Psoas muscle (tissue), 8 donors: Measurements from ENCODE around the gene FDXACB1. TPM values are rescaled to one million over a fixed set of nuclear protein-coding genes. Genes with fewer than 3 reads are reported as not detected.

Experiments
- ATAC-seq, 4 donors: fragments of 200-7000 bp; cut with Tn5 transposase; one replicate each; pipeline ENCODE4 v1.9.1; 2020; ENCODE audit warnings: moderate library complexity in 3 of 4, mild to moderate bottlenecking in 2 of 4
- DNase-seq, 2 donors: peaks; one replicate each; pipeline ENCODE4 v3.0.0-alpha.2; 2020
- H3K27ac ChIP-seq: fragments of 200-600 bp; one replicate; pipeline ENCODE4 v1.8.0; 2022
- H3K27me3 ChIP-seq, 3 donors: fragments of 200-600 bp in 1 of 3; one replicate each; pipeline versions ENCODE4 v1.6.1 to v1.8.0; 2013 to 2022; ENCODE audit warnings: low read length in 2 of 3, mild to moderate bottlenecking in 2 of 3, moderate library complexity in 1 of 3; ENCODE audit not compliant: insufficient read depth in 3 of 3
- H3K36me3 ChIP-seq, 2 donors: fragments of 200-600 bp in 1 of 2; one replicate each; pipeline versions ENCODE4 v1.6.1 to v1.8.0; 2013 to 2022; ENCODE audit warnings: low read depth in 1 of 2, mild to moderate bottlenecking in 1 of 2, moderate library complexity in 1 of 2; ENCODE audit not compliant: insufficient read depth in 1 of 2
- H3K4me1 ChIP-seq: fragments of 200-600 bp; one replicate; pipeline ENCODE4 v1.8.0; 2022
- H3K4me3 ChIP-seq: fragments of 200-600 bp; one replicate; pipeline ENCODE4 v1.8.0; 2022; ENCODE audit warnings: mild to moderate bottlenecking
- H3K9me3 ChIP-seq: fragments of 200-600 bp; one replicate; pipeline ENCODE4 v1.8.0; 2022
- WGBS, 3 donors: extraction: QIAGEN DNeasy Blood & Tissue Kit; methylation state at CpG; one replicate each; pipeline versions ENCODE4 v1.1.6 to v1.1.7; 2013; 5-methylcytosine and 5-hydroxymethylcytosine counted together
- intact Hi-C, 2 donors: fragments of 100-400 bp; cut with DNase I; formaldehyde crosslinking; loops; one replicate each; pipeline versions ENCODE4 v1.11.0 to v1.14.2; 2022
- polyA plus RNA-seq, 3 donors: library from polyadenylated mRNA; stranded (reverse); fragments of 200-250 nt; gene quantifications; one replicate each; pipeline ENCODE4 v1.2.3, GENCODE V29; 2013
- total RNA-seq, 4 donors: library from RNA; stranded (reverse); fragmentation: NEBNext Ultra II Directional in 2 of 4; extraction: Animal tissue kit (Norgen Biotek cat#: 25700) in 2 of 4; gene quantifications; one replicate each; pipeline versions ENCODE4 v1.2.1 to v1.2.4, GENCODE V29; 2021 to 2023
- TF ChIP-seq, protein P1 (sequence below): fragments of 200-600 bp; IDR thresholded peaks from one replicate; pipeline ENCODE4 v1.8.0; 2022; ENCODE audit warnings: antibody characterized with exemption
- donor health status: healthy with polysubstance abuse.
- donor health status: DM: no; HTN: no; CAD: no; lungs with moderate emphysema.
- donor health status: Bipolar disorder and iron deficiency.
- donor health status: healthy.
- donor health status: DM: yes; HTN: yes; CAD: no.
- donor health status: DM: no; HTN: no; CAD: no.
- donor health status: DM: no; HTN: no; CAD: no.
- donor health status: DM: yes; HTN: yes; CAD: no.

FDXACB1 gene
- total and polyA plus RNA-seq, 7 donors: 0.45 to 1.1 (median 0.77) TPM

DNA sequence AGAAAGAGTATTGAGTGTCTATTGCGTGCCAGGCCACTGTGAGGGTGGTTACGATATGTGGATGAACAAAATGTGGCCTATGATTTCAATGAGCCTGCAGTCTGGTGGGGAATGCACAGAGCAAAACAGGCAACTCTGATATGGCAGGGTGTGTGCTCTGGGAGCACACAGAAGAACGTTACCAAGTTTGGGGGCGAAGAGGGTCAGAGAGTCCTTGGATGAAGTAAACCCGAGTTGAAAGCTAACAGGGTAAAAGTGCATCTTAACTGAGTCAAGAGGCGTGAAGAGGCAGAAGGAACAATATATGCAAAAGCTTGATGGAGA lies 634 bp upstream of the FDXACB1 start:
- intact Hi-C loops: loop anchor here (5.0 kb wide), 4 partner anchors 33 to 103 kb away; partner anchors contain the start of genes CRYAB (in 2 of the 2) and HSPB2 (in 2 of the 2)
- Histone ChIP-seq H3K9me3 (no peaks in the 10 kb centered on the region), H3K36me3 (peaks cover 0 to 7% of the 10 kb centered on the region in 2 donors), H3K27ac (peak overlapping the region; percentile 94), H3K27me3 (no peaks in the 10 kb centered on the region), H3K4me1 (peaks cover 4% of the 10 kb centered on the region), H3K4me3 (peak overlapping the region; percentile 70)
- ATAC-seq (peak in 2 of 4 donors; percentile 0 to 19), DNase-seq (no peak)
- TF ChIP-seq, protein P1, sequence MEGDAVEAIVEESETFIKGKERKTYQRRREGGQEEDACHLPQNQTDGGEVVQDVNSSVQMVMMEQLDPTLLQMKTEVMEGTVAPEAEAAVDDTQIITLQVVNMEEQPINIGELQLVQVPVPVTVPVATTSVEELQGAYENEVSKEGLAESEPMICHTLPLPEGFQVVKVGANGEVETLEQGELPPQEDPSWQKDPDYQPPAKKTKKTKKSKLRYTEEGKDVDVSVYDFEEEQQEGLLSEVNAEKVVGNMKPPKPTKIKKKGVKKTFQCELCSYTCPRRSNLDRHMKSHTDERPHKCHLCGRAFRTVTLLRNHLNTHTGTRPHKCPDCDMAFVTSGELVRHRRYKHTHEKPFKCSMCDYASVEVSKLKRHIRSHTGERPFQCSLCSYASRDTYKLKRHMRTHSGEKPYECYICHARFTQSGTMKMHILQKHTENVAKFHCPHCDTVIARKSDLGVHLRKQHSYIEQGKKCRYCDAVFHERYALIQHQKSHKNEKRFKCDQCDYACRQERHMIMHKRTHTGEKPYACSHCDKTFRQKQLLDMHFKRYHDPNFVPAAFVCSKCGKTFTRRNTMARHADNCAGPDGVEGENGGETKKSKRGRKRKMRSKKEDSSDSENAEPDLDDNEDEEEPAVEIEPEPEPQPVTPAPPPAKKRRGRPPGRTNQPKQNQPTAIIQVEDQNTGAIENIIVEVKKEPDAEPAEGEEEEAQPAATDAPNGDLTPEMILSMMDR: no peak
- 39 to 43% (median 41%) methylated on average over 6 of the region's 6 CpGs for WGBS, 3 donors

DNA sequence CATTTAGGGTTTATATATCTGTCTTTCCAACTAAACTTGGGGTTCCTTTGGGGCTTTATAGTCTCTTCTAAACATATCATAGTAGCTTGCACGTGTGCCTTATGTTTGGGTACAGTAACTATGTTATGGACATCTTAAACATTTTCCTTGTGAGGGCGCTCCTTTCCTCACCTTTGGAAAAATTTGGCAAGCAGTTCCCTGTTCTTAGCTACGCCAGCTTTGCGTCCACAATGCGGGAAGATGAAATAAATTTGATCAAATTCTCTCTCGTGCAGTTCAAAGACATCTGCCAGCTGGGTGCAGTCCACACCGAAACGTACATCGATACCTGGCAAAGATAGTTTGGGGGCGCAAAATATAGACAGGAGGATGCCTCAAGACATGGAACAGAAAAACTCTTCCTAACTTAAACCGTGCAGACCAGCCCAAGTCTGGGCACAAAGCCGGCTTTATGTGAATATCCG lies 548 bp downstream of the FDXACB1 start:
- Histone ChIP-seq H3K4me3 (peak overlapping the region; percentile 70), H3K27me3 (no peaks in the 10 kb centered on the region), H3K27ac (peak overlapping the region; percentile 94), H3K36me3 (peaks cover 0 to 7% of the 10 kb centered on the region in 2 donors), H3K9me3 (no peaks in the 10 kb centered on the region), H3K4me1 (peaks cover 4% of the 10 kb centered on the region)
- 0 to 1% (median 0%) methylated on average over 13 of the region's 13 CpGs for WGBS, 3 donors
- no peak for DNase-seq
- TF ChIP-seq, protein P1: no peak
- intact Hi-C loops: loop anchor here (5.0 kb wide), 4 partner anchors 34 to 104 kb away; partner anchors contain the start of genes CRYAB (in 2 of the 2) and HSPB2 (in 2 of the 2)
- no peak for ATAC-seq

DNA sequence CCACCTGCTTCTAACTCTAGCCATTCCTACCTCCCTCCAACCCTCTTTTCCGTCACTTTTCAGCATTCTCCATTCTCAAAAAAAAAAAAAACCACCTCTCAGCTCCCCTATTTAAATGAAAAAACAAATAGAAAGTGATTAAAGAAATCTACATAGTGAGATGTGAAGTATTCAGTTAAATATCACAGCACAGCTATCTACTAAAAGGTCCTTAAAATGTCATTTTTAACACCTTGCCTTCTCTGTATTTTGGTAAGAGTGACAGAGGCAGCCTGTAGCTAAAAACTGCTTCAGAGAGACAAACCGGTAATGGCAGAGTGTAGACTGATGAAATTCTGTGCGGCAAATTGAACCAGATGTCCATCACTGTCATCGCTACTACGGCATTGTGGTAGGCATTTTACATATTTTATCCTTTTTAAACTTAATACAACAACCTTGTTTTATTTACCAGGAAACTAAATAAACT lies 7.2 kb downstream of the FDXACB1 start:
- Histone ChIP-seq H3K27me3 (no peaks in the 10 kb centered on the region), H3K36me3 (peaks cover 2 to 41% of the 10 kb centered on the region in 2 donors), H3K27ac (peak overlapping the region; percentile 96), H3K9me3 (no peaks in the 10 kb centered on the region), H3K4me3 (peak overlapping the region; percentile 91), H3K4me1 (peaks cover 13% of the 10 kb centered on the region)
- 16 to 32% (median 25%) methylated on average over 5 of the region's 5 CpGs for WGBS, 3 donors
- TF ChIP-seq, protein P1: no peak
- DNase-seq: no peak
- intact Hi-C loops: no loop called here
- peak; percentile 43 to 68 (median 63) for ATAC-seq

DNA sequence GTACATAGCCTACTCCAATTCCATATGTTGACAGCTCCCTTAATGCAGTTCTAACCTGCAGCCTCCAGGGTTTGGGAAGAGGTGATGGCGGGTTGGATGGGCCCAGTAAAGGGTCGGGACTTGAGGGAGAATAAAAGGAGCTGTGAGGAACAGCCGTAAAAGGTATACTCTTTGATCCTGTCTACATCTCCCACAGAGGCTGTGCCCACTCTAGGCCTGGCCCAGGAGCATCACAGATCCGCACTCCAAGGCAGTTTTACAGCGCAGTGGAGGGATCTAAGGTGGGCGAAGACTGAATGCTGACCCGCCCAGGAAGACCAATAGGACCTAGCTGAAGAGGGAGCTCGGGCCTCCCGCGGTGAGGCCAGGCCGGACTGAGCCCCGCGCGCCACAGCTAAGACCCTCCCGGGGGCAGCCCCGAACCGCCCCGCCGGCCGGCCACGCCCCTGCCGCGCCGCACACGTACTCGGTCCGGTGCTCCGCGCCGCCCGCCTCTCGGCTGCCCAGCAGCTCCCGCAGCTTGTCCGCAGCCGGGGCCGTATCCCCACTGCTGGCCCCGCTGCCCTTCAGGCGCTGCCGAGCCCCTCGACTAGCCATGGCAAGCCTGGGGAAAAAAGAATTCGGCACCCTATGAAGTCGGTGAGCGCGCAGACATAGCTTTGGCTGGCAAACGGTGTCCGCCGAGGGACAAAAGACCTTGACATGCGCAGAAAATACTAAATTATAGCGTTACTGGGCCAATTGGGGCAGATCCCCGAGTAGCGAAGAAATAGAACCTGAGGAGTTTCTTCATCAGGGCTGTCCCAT lies 7.9 kb downstream of the FDXACB1 start, which contains the start of gene ALG9:
Gene ALG9 (minus strand): TSS at position 696 of the 807 bp plus-strand sequence. CDS start 99 bp downstream, at position 597.
- DNase-seq: peak; percentile 88 to 94
- intact Hi-C loops: no loop called here
- Histone ChIP-seq H3K4me3 (peak within 1 kb of the TSS; percentile 91), H3K36me3 (peaks cover 6 to 47% of the 10 kb centered on the region in 2 donors), H3K27ac (peak within 1 kb of the TSS; percentile 96), H3K9me3 (no peaks in the 10 kb centered on the region), H3K27me3 (no peaks in the 10 kb centered on the region), H3K4me1 (peaks cover 13% of the 10 kb centered on the region)
- TF ChIP-seq, protein P1: peak; percentile 20
- peak; percentile 83 to 90 (median 87) for ATAC-seq
- WGBS, 3 donors: 0 to 1% (median 0%) methylated on average over 36 to 51 of the region's 51 CpGs
